ENCODE results near the gene VTI1A.

The VTI1A gene

DNA sequence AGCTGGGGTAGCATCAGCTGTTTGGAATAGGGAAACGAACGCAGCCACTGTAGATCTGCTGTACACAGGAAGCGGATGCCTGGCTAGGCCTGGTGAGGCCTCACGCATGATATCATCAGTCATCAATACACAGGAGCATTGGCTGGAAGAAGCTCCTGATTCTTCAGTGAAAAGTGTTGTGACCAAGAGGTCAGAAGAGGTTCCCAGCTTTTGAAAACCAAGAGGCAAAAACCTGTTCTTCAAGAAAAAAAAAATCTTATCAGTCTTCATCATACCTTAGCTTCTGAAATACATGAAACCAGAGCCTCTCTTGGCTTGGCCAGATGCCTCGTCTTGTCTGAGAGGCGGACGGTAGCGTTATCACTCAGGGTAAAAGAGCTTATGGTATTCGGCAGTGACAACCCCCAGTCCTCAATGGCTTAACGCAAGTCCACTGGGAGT lies 363.7 kb downstream of the VTI1A start:
- DNase-seq (ENCODE audit: low read depth): no peak

DNA sequence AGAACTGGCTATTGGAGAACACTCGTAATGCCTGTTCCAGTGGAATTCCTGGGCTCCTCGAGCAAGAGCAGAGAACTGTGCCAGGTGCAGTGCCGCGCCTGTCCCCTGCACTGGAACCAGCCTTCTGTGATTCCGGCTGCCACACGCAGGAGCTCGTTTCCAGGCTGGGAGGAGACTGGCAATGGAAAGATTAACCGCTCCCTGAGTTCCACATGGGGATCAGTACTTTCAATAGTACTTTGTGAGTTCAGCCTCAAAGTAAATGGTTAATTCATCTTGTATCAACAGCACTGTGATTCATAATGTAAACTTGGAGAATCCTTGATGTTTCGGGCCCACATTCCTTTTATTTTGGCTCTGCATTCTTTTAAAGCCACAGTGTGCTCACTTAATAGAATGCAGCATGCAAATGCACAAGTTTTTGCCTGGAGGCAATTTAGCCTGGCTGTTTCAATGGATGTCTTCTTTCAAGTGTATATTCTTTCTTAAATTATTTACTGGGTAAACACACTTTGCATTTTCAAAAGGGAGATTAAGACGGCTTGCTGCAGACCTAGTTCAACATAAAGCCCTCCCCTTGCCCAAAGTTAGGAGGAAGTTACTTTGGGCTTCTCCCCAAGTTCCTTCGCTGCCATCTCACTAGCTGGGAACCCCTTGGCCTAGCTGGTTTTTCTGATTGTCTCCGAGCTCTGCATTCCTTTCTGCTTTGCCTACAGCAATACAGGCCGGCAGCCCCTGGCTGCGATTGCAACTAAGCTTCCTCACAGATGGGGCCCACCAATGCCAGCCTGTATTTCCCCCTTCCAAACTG lies 364.9 kb downstream of the VTI1A start:
- DNase-seq (ENCODE audit: low read depth): no peak

DNA sequence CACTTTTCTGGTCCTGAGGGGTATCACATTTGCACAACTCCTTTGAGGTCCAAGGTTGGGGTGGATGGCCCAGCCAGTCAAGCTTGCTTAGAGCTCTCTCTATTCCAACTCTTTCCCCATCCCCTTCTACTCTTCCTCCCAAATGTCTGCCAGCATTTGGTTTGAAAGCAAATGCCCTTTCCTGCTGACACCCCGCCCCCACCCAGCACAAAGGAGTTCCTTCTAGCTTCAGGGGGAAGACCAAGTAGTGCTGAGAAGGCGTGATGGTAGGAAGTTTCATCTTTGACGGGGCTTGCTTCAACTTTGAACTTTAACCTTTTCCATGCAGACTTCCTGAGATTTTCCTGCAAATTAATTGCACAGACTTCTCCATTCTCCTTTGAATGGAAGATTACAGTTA lies 365.6 kb downstream of the VTI1A start:
- DNase-seq (ENCODE audit: low read depth): no peak

GRCh38 chr10:112813866-112814591 lies 367.0 kb downstream of the VTI1A start:
- no peak for DNase-seq (ENCODE audit: low read depth)

DNA sequence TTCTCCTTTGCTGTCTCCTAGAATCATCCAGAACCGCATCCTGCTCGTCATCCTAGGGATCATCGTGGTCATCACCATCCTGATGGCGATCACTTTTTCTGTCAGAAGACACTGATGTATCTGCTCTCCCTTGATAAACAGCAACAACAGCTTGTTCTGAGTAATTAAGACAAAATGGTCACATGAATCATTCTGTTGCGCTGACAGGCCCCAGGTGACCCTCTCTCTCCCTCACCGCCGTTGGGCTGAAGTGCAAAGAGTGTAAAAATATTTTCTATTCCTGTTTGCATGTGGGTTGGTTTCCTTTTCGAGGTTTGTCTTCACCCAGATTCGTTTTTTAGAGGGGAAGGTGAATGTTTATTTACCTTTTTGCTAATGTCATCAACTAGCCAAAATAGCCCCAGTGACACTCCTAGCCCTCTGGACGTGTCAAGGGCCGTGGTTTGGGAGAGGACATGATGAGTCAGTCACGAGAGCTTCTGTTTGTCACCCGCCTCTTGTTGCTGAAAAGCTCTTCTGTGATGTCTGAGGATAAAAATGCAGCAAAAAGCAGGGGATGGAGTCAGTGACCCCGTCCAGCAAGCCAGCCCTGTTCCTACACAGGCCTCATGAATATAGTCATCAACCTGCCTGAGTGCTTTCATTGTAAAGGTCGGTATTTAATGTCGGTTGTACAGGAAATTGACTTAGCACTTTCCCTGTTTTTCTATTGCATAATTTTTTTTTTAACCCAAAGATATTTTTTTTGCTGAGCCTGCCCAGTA lies 368.4 kb downstream of the VTI1A start:
- DNase-seq (ENCODE audit: low read depth): no peak

GRCh38 chr10:112816033-112816430 lies 369.0 kb downstream of the VTI1A start:
- no peak for DNase-seq (ENCODE audit: low read depth)

DNA sequence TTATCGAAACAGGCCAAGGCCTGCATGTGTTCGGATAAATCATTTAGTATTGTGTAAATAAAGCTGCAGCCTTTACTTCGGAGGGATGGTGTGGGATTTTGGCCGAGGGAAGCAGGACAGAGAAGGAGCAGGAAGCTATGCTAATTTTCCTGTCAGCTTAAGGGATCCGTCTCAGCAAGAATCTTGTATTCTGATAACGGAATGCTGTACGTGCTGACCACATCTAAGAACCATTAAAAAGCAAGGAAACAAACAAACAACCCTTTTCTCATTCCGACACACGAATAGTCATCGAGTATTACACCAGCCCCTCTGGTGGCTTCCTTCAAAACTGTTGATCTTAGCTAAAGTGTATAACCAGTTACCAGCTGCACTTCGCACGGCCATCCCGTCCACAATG lies 369.9 kb downstream of the VTI1A start:
- no peak for DNase-seq (ENCODE audit: low read depth)

DNA sequence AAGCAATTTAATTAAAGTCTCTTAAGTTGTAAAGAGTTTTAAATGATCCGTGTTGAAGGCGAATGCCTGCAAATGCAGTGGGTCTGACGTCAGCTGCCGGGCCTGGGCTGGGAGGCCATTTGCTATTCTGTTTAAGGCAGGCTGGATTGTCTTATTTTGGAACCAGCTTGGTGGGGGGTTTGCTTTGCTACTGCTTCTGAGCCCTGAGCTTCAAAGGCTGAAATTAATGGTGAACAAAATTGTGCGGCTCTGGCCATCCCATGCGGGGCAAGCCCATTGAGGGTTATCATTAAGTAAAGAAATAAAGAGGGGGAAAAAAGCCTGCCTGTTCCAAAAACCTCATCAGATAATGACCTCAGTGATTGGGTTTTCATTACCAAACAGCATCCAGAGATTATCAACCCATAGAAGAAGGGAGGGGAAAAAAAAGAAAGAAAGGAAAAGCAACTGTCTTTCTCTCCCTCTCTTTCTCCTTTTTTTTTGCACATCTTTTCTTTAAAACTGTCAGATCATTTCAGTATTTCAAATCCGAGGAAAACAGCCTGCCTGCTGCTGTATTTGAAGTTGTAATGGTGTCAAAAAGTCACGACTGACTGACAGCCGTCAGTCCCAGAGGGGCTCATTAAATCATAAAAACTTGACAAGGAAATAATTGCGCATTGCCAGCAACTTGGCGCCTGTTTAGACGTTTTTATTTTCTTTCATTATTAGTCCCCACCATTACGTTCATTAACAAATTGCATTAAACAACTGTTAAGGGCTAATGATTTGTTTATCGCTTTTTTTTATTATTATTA lies 371.2 kb downstream of the VTI1A start:
- no peak for DNase-seq (ENCODE audit: low read depth)

- DNase-seq (ENCODE audit: low read depth): no peak
Observed at GRCh38 chr10:112819231-112819630, 372.2 kb downstream of the VTI1A start.

DNA sequence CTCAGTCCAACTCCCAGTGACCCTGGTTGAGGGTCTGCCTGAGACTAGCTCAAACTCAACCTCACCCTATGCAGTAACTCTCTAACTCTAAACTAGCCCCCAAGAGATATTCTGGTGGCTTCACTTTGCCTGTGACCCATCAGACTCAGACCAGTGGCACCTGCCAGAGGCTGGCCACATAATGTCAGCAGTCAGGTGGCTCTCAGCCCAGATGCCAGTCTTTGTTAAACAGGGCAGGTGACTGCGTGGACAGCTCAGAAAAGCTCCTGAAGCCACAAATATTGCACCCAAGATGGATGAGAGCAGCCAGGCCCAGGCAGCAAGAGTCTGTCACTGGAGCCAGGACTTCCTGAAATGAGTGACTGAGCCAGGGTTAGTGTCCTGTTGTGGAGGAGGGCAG lies 373.3 kb downstream of the VTI1A start:
- DNase-seq (ENCODE audit: low read depth): no peak

DNA sequence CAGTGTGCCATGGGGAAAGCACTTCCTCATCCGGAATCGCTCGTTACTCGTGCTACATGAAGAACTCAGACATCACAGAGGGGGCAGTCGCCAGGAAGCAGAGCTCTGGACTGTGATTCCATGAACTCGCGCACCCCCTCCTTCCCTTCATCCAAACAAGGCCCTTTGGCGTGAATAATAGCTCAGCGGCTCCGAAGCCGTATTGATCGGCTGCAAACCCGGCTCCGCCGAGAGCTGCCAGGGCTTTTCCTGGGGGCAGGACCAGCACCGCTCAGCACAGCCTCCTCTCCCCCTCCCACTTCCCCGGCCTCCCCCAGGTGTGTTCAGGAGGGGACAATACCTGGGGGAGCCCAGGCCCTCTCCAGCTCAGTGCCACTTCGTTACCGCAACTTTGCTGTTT lies 374.0 kb downstream of the VTI1A start:
- no peak for DNase-seq (ENCODE audit: low read depth)

DNA sequence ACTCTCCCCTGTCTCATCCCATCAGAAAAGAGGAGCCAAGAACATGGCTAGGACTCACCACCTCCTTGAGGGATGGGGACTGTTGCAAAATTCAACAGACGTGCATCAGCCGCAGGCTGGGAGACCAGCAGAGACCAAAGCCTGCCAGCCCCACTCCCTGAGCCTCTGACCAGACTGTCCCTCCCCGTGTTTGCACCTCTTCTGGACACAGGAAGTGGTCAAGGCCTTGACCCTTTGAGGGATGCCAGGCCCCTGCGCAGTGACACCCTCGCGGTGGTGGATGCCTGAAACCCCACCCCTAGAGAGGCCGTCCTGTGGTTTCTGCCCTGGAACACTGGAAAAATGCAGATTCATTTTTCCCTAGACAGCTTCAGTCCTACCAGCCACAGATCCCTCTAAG lies 374.6 kb downstream of the VTI1A start:
- no peak for DNase-seq (ENCODE audit: low read depth)

DNA sequence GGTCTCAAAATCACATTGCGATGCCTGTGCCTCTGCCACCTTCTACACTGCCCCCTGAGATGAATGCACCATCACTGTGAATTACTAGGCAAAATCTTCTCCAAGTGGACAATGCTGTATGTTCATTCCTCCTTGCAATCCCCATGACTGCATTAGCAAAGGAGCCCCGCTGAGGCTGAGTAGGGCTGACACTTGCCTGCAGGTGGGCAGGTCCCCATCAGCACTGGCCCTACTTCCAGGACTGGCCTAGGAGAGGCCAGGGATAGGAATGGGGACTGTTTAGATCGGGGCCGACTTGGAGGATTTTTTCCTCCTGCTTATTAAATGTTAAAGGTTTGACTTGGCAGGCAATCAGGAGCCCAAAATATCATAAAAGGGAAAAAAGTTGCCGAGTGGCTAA lies 376.0 kb downstream of the VTI1A start:
- DNase-seq (ENCODE audit: low read depth): no peak

- DNase-seq (ENCODE audit: low read depth): no peak
Observed at GRCh38 chr10:112823604-112824003, 376.6 kb downstream of the VTI1A start.

DNA sequence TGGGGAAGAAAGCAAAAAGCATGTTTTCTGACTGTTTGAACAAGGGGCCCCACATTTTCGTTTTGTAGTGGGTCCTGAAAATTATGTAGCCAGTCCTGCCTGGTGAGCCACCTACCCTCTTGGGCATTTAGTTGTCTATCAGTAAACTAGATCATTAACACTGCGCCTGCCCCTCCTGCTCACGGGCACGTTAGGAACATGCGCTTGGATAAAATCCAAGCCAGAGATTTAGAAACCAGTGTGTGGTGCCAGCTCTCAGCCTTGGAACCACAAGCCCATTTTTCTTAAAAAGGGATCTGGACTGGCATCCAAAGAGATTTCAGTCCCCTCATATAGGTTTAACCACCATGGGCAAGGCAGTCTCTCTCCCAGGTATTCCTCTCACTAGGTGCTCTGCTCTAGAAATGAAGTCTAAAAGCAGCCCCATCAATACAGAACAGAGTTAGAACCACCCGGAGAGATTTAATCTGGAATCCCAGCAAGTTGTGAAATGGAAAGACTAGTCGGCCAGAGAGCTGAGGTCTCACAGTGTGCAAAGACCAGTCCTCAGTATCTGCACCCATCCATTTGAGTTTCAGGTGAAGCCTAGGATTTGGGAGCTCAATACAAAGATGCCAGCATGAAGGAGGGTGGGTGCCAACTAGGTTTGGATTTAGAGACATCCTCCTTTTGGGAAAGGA lies 379.1 kb downstream of the VTI1A start:
- DNase-seq (ENCODE audit: low read depth): no peak

DNA sequence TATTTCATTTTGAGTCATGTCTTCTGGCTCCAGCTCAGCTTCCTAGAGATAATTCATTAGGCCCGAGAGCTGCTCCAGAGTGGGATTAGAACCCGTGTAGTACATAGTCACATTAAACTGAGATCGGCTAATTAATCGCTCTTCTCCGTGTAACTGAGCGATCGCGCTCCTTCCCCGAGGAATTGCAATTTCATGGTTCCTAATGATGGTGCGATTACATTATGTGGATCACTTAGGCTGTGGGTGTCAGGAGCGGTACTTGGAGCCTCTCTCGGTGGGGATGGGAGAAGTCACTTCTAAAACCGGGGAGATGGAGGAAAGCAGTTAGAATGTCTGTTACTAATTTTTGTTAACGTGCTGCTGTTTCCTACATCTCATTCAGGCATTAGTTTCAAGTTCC lies 380.1 kb downstream of the VTI1A start:
- no peak for DNase-seq (ENCODE audit: low read depth)

DNA sequence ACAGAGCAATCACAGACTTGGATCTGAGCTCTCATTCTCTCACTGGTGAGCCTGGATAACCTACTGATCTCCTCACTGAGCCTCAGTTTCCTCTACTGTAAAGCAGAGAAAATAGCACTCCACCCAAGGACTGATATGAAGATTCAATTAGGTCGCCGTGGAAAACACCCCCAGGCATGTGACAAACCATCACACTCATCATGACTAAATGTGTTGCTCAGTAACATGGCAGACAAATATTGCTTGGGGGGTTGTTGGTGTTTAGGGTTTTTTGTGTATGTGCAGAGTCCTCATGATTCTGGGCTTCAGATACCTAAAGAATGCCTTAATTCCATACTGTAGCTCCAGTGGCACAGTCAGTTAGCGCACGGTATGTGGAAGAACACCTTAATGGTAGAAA lies 380.9 kb downstream of the VTI1A start:
- no peak for DNase-seq (ENCODE audit: low read depth)

- DNase-seq (ENCODE audit: low read depth): no peak
Observed at GRCh38 chr10:112831859-112832258, 384.8 kb downstream of the VTI1A start.

- no peak for DNase-seq (ENCODE audit: low read depth)
Observed at GRCh38 chr10:112832361-112832878, 385.4 kb downstream of the VTI1A start.

GRCh38 chr10:112832959-112833358 lies 385.9 kb downstream of the VTI1A start:
- no peak for DNase-seq (ENCODE audit: low read depth)

GRCh38 chr10:112834751-112835181 lies 387.8 kb downstream of the VTI1A start:
- DNase-seq (ENCODE audit: low read depth): no peak

All from activated T-cell treated with anti-CD3 and anti-CD28 coated beads for 24 hours (primary cell).